ENCODE measurements around the gene ELMOD1.
"Not testable (repeated sequence)": the region's sequence is repeated elsewhere in the genome, so short reads cannot be mapped to it uniquely, and the experiment has no call there.

ELMOD1 gene

GRCh38 chr11:107561688-107562087 lies 29.3 kb upstream of the ELMOD1 start:
- DNase-seq (ENCODE audit: low read depth): peak; percentile 64
- no peak overlapping the region for H3K4me3 ChIP-seq (replicated peaks; ENCODE audit: low read depth, low read length)
- no peak for TF ChIP-seq CTCF (IDR thresholded peaks at IDR 0.05; ENCODE audit: low read length, missing control alignments)

- DNase-seq (ENCODE audit: low read depth): peak; percentile 52
- H3K4me3 ChIP-seq (replicated peaks; ENCODE audit: low read depth, low read length): no peak overlapping the region
- no peak for TF ChIP-seq CTCF (IDR thresholded peaks at IDR 0.05; ENCODE audit: low read length, missing control alignments)
These were observed 28.2 kb upstream of the ELMOD1 start for GRCh38 chr11:107562647-107563208.

- TF ChIP-seq CTCF (IDR thresholded peaks at IDR 0.05; ENCODE audit: low read length, missing control alignments): peak; percentile 68
- no peak overlapping the region for H3K4me3 ChIP-seq (replicated peaks; ENCODE audit: low read depth, low read length)
- DNase-seq (ENCODE audit: low read depth): peak; percentile 71
These were observed 27.2 kb upstream of the ELMOD1 start for GRCh38 chr11:107563702-107564101.

GRCh38 chr11:107564877-107565218 lies 26.1 kb upstream of the ELMOD1 start:
- no peak for TF ChIP-seq CTCF (IDR thresholded peaks at IDR 0.05; ENCODE audit: low read length, missing control alignments)
- H3K4me3 ChIP-seq (replicated peaks; ENCODE audit: low read depth, low read length): peak overlapping the region; percentile 95
- no peak for DNase-seq (ENCODE audit: low read depth)

GRCh38 chr11:107565219-107565937 lies 25.6 kb upstream of the ELMOD1 start, which contains the start of gene ALKBH8:
Gene ALKBH8, minus strand, starts transcription at chr11:107565735. Its CDS starts 4,842 bp downstream, at chr11:107560893.
- H3K4me3 ChIP-seq (replicated peaks; ENCODE audit: low read depth, low read length): peak within 1 kb of the TSS; percentile 95
- TF ChIP-seq CTCF (IDR thresholded peaks at IDR 0.05; ENCODE audit: low read length, missing control alignments): no peak
- DNase-seq (ENCODE audit: low read depth): peak; percentile 64

GRCh38 chr11:107565955-107566501 lies 24.9 kb upstream of the ELMOD1 start:
- not testable (repeated sequence) for DNase-seq (ENCODE audit: low read depth)
- peak overlapping the region; percentile 95 for H3K4me3 ChIP-seq (replicated peaks; ENCODE audit: low read depth, low read length)

GRCh38 chr11:107566569-107566968 lies 24.4 kb upstream of the ELMOD1 start:
- H3K4me3 ChIP-seq (replicated peaks; ENCODE audit: low read depth, low read length): no peak overlapping the region
- no peak for TF ChIP-seq CTCF (IDR thresholded peaks at IDR 0.05; ENCODE audit: low read length, missing control alignments)
- DNase-seq (ENCODE audit: low read depth): no peak
